Measurements from ENCODE around the gene LDLRAD4.

DNA sequence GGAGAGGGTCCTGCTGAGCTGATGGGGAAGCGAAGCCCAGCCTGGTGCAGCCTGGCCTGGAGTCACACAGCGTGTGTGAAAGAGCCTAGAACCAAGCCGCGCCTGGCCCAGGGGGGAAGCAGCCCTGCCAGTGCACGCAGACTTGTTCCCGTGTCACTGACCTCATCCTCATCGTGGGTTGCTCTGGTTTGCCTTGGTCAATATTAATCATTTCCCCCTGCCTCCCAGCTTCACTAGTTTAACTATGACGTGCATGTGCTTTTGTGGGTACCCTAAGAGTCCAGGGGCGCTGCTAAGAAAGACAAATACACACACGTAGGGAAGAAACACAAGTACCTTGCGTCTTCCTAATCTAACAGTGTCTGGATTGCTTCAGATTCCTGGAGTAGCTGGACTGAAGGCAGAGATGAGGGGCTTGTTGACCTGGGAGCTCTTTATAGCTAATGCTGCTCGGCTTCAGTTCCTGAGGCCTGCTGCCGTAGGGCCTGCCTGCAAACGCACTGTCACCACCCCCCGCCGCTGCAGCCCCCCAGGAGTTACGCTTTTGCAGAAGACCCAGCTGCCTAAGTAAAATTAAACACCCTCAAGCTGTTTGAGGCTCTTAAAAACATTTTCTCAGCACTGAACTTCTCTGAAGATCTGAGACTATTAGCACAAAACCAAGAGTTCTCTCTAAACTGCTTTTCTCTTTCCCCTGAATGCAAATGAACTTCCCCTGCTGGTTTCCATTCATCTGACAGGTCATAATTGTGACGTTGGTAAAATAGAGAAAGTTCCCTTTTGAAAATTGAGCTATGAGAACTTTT is 348.6 kb downstream of the LDLRAD4 start:
- TF ChIP-seq CTCF (conservative IDR thresholded peaks at IDR 0.05) (no peak), ZFX (IDR thresholded peaks at IDR 0.05) (no peak)
